ENCODE results near the gene ZNF800.

ZNF800 gene

GRCh38 chr7:127347567-127348246, 44.8 kb downstream of the ZNF800 start:
- DNase-seq (ENCODE audit: low read depth) = peak; percentile 75

- no peak for DNase-seq (ENCODE audit: low read depth)
Observed at GRCh38 chr7:127346575-127347256, 45.8 kb downstream of the ZNF800 start.

- DNase-seq (ENCODE audit: low read depth) = no peak
Observed at GRCh38 chr7:127342596-127342995, 49.9 kb downstream of the ZNF800 start.

- no peak for DNase-seq (ENCODE audit: low read depth)
Observed at GRCh38 chr7:127338122-127338521, 54.4 kb downstream of the ZNF800 start.

GRCh38 chr7:127337581-127337980, 54.9 kb downstream of the ZNF800 start:
- no peak for DNase-seq (ENCODE audit: low read depth)

GRCh38 chr7:127336458-127336857, 56.0 kb downstream of the ZNF800 start:
- no peak for DNase-seq (ENCODE audit: low read depth)

GRCh38 chr7:127332880-127333279, 59.6 kb downstream of the ZNF800 start:
- no peak for DNase-seq (ENCODE audit: low read depth)

GRCh38 chr7:127330070-127330469, 62.4 kb downstream of the ZNF800 start:
- DNase-seq (ENCODE audit: low read depth) = no peak

GRCh38 chr7:127322832-127323493, 69.5 kb downstream of the ZNF800 start:
- DNase-seq (ENCODE audit: low read depth) = no peak

- DNase-seq (ENCODE audit: low read depth) = no peak
Observed at GRCh38 chr7:127322351-127322750, 70.2 kb downstream of the ZNF800 start.

- DNase-seq (ENCODE audit: low read depth) = no peak
Observed at GRCh38 chr7:127320974-127321373, 71.5 kb downstream of the ZNF800 start.
